WTC11 (cell line): ENCODE results near the gene MRPL9. TPM values are rescaled to one million over a fixed set of nuclear protein-coding genes. Genes with fewer than 3 reads are reported as not detected.

Experiments
- ATAC-seq: fragments of 200-7000 bp; cut with Tn5 transposase; 2 replicates; pipeline ENCODE4 v1.10.0; 2021; ENCODE audit warnings: mild to moderate bottlenecking, moderate library complexity
- CTCF ChIA-PET: fragments of 300-600 bp; sonication (Branson Sonifier 250); formaldehyde crosslinking; loops from one replicate; lab custom pipeline; 2021; ENCODE audit warnings: antibody characterized with exemption; lab: Charles Lee
- POLR2A ChIA-PET: fragments of 350-600 bp; sonication (Branson Sonifier 250); formaldehyde crosslinking; loops from one replicate; lab custom pipeline; 2021; ENCODE audit warnings: antibody characterized with exemption; lab: Charles Lee
- DNase-seq: peaks from one replicate; pipeline ENCODE4 v3.0.0; 2021; ENCODE audit warnings: low spot score
- H3K27ac Mint-ChIP-seq: 2 replicates; pipeline ENCODE4 v1.8.0; 2021; ENCODE audit warnings: mixed read lengths
- H3K27me3 Mint-ChIP-seq: 2 replicates; pipeline ENCODE4 v1.8.0; 2021; ENCODE audit warnings: low read depth, mild to moderate bottlenecking, moderate library complexity, mixed read lengths
- H3K36me3 Mint-ChIP-seq: 2 replicates; pipeline ENCODE4 v1.8.0; 2021; ENCODE audit warnings: mixed read lengths
- H3K4me1 Mint-ChIP-seq: 2 replicates; pipeline ENCODE4 v1.8.0; 2022; ENCODE audit warnings: mixed read lengths
- H3K4me3 Mint-ChIP-seq: 2 replicates; pipeline ENCODE4 v1.8.0; 2021; ENCODE audit warnings: mild to moderate bottlenecking, moderate library complexity, mixed read lengths
- H3K9me3 Mint-ChIP-seq: 2 replicates; pipeline ENCODE4 v1.8.0; 2021; ENCODE audit warnings: mixed read lengths
- CREM ChIP-seq: sonication (generic); formaldehyde crosslinking; IDR thresholded peaks from 2 replicates; pipeline ENCODE4 v1.8.1; 2022; ENCODE audit warnings: mild to moderate bottlenecking, missing genetic modification reagents, moderate library complexity
- ESRRA ChIP-seq: sonication (generic); formaldehyde crosslinking; IDR thresholded peaks from 2 replicates; pipeline ENCODE4 v1.8.1; 2022; ENCODE audit warnings: mild to moderate bottlenecking, missing genetic modification reagents, borderline replicate concordance
- FOXJ3 ChIP-seq: sonication (generic); formaldehyde crosslinking; IDR thresholded peaks from 2 replicates; pipeline ENCODE4 v1.9.0; 2021; ENCODE audit warnings: missing genetic modification reagents, mild to moderate bottlenecking, borderline replicate concordance
- GRHL2 ChIP-seq: fragments of 250-450 bp; sonication (Bioruptor Pico); IDR thresholded peaks from 2 replicates; pipeline ENCODE4 v1.8.0; 2022; ENCODE audit warnings: mild to moderate bottlenecking, moderate library complexity; ENCODE audit not compliant: insufficient replicate concordance, severe bottlenecking
- GTF2I ChIP-seq: fragments of 250-450 bp; sonication (Bioruptor Pico); conservative IDR thresholded peaks from 2 replicates; pipeline ENCODE4 v1.4.0; 2021; ENCODE audit warnings: mild to moderate bottlenecking
- HMGA2 ChIP-seq: fragments of 250-450 bp; sonication (Bioruptor Pico); IDR thresholded peaks from 2 replicates; pipeline ENCODE4 v1.4.0; 2021; ENCODE audit warnings: mild to moderate bottlenecking, moderate library complexity
- IRF2 ChIP-seq: sonication (generic); formaldehyde crosslinking; IDR thresholded peaks from 2 replicates; pipeline ENCODE4 v1.8.0; 2022; ENCODE audit warnings: low read depth, missing genetic modification reagents, borderline replicate concordance
- MXD4 ChIP-seq: fragments of 250-450 bp; sonication (Bioruptor Pico); IDR thresholded peaks from 2 replicates; pipeline ENCODE4 v1.8.0; 2021; ENCODE audit warnings: mild to moderate bottlenecking, moderate library complexity, borderline replicate concordance
- NR1H2 ChIP-seq: sonication (generic); formaldehyde crosslinking; IDR thresholded peaks from 2 replicates; pipeline ENCODE4 v1.9.0; 2021; ENCODE audit warnings: mild to moderate bottlenecking, moderate library complexity, missing genetic modification reagents
- NR2C2 ChIP-seq: sonication (generic); formaldehyde crosslinking; IDR thresholded peaks from 2 replicates; pipeline ENCODE4 v1.8.0; 2022; ENCODE audit warnings: mild to moderate bottlenecking, missing genetic modification reagents
- NR3C1 ChIP-seq: sonication (generic); formaldehyde crosslinking; conservative IDR thresholded peaks from 2 replicates; pipeline ENCODE4 v1.8.1; 2023; ENCODE audit warnings: low read depth, mild to moderate bottlenecking, missing genetic modification reagents
- PRRX2 ChIP-seq: fragments of 250-450 bp; sonication (Bioruptor Pico); IDR thresholded peaks from 2 replicates; pipeline ENCODE4 v1.8.0; 2021; ENCODE audit warnings: mild to moderate bottlenecking
- SMAD3 ChIP-seq: sonication (generic); formaldehyde crosslinking; IDR thresholded peaks from 2 replicates; pipeline ENCODE4 v1.8.0; 2022; ENCODE audit warnings: missing genetic modification reagents, mild to moderate bottlenecking, borderline replicate concordance
- SMAD4 ChIP-seq: sonication (generic); formaldehyde crosslinking; IDR thresholded peaks from 2 replicates; pipeline ENCODE4 v1.8.0; 2022; ENCODE audit warnings: mild to moderate bottlenecking, missing genetic modification reagents
- TCF7 ChIP-seq: sonication (generic); formaldehyde crosslinking; IDR thresholded peaks from 2 replicates; pipeline ENCODE4 v1.8.0; 2022; ENCODE audit warnings: mild to moderate bottlenecking, low read depth, missing genetic modification reagents, moderate library complexity
- total RNA-seq: library from RNA; stranded (reverse); gene quantifications from 3 replicates; pipeline ENCODE4 v1.2.3, GENCODE V29; 2021
- TF ChIP-seq, protein P1 (sequence below): fragments of 250-450 bp; sonication (Bioruptor Pico); conservative IDR thresholded peaks from 2 replicates; pipeline ENCODE4 v1.9.0; 2021; ENCODE audit warnings: mild to moderate bottlenecking
- TF ChIP-seq, protein P2 (sequence below): sonication (generic); formaldehyde crosslinking; IDR thresholded peaks from 2 replicates; pipeline ENCODE4 v1.8.1; 2022; ENCODE audit warnings: low read depth, mild to moderate bottlenecking, moderate library complexity, missing genetic modification reagents, borderline replicate concordance
- TF ChIP-seq, protein P3 (sequence below): fragments of 250-450 bp; sonication (Bioruptor Pico); IDR thresholded peaks from 2 replicates; pipeline ENCODE4 v1.9.0; 2021; ENCODE audit warnings: mild to moderate bottlenecking
- TF ChIP-seq, protein P4 (sequence below): fragments of 250-450 bp; sonication (Bioruptor Pico); IDR thresholded peaks from 2 replicates; pipeline ENCODE4 v2.1.2; 2022; ENCODE audit warnings: mild to moderate bottlenecking, moderate library complexity
- TF ChIP-seq, protein P5 (sequence below): sonication (generic); formaldehyde crosslinking; IDR thresholded peaks from 2 replicates; pipeline ENCODE4 v1.8.0; 2023; ENCODE audit warnings: missing genetic modification reagents, mild to moderate bottlenecking, borderline replicate concordance
- TF ChIP-seq, protein P6 (sequence below): fragments of 250-450 bp; sonication (Bioruptor Pico); IDR thresholded peaks from 2 replicates; pipeline ENCODE4 v1.8.0; 2021; ENCODE audit warnings: mild to moderate bottlenecking

The MRPL9 gene
- total RNA-seq, 1 experiment from 2014 or later = 99.3 TPM

DNA sequence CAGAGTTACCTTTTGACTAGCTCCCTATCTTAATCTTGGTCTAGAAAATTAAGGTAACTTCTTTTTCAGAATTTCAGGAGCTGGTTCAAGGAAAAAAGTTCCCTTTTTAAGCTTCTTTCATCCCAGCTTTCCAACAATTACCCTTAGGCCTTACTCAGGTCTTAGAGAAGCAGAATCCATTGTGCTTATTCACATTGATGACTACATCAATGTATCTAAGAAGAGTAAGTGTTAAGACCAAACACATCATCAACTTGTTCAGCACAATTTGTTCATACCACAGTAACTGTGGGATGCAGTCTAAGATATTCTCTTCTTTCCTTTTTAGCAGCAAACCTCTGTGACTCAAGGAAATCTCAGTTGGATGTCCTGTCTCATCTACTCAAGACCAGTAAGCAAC, 4.1 kb downstream of the MRPL9 start (continued):
- TF ChIP-seq, protein P1, sequence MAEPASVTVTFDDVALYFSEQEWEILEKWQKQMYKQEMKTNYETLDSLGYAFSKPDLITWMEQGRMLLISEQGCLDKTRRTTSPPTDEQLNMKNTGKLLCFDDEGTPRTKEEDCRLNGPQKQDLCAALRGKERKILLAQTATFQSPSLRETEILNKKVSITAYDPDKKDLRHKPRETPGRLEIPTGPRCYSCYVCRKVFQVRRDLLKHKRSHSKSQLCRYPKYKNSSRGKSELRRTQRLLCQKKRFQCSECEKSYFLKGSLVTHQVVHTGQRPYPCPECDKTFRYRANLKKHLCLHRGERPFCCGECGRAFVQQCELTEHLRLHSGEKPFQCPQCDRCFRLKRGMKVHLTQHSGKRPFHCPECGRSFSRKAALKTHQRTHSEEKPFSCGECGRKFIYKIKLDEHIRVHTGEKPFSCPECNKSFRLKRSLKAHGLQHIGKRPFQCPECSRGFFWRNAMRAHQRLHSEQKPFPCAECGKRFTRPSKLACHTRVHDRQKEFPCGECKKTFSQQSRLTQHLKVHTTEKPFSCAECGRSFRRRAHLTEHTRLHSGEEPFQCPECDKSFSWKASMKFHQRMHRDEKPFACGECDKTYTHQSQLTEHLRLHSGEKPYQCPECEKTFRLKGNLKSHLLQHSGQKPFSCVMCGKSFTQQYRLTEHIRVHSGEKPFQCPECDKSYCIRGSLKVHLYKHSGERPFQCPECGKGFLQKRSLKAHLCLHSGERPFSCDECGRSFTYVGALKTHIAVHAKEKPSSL (CRISPR knock-in tag) = no peak
- TF ChIP-seq IRF2 (CRISPR knock-in tag) = no peak
- TF ChIP-seq, protein P2, sequence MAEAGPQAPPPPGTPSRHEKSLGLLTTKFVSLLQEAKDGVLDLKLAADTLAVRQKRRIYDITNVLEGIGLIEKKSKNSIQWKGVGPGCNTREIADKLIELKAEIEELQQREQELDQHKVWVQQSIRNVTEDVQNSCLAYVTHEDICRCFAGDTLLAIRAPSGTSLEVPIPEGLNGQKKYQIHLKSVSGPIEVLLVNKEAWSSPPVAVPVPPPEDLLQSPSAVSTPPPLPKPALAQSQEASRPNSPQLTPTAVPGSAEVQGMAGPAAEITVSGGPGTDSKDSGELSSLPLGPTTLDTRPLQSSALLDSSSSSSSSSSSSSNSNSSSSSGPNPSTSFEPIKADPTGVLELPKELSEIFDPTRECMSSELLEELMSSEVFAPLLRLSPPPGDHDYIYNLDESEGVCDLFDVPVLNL (CRISPR knock-in tag) = no peak
- TF ChIP-seq PRRX2 (CRISPR knock-in tag) = no peak

DNA sequence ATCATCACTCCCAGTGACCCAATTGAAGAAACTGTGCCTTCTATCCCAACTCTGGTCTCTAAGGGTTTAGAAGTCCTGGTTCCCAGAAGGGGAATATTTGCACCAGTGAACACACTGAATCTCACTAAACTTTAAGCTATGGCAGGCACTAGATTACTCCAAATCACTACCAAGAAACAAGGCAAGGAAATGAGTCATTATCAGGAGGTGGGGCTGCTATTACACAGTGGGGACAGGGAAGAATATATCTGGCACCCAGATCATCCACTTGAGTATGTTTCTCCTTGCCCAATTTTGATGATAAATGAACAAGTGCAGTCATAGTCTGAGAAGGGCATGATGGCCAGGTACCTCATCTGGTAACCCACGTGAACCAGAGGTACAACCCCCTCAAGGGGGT, 7.0 kb downstream of the MRPL9 start:
- CTCF ChIA-PET = no interaction called here
- no peaks in the 10 kb centered on the region for H3K4me1 Mint-ChIP-seq
- POLR2A ChIA-PET = no interaction called here
- no peaks in the 10 kb centered on the region for H3K27me3 Mint-ChIP-seq
- H3K36me3 Mint-ChIP-seq = peaks cover 20% of the 10 kb centered on the region
- H3K27ac Mint-ChIP-seq = no peak overlapping the region
- H3K9me3 Mint-ChIP-seq = no peaks in the 10 kb centered on the region
- TF ChIP-seq TCF7 (no peak), HMGA2 (CRISPR knock-in tag) (no peak), NR2C2 (CRISPR knock-in tag) (no peak), NR1H2 (CRISPR knock-in tag) (no peak)
- ATAC-seq (no peak), DNase-seq (no peak)
- H3K4me3 Mint-ChIP-seq = no peak overlapping the region

DNA sequence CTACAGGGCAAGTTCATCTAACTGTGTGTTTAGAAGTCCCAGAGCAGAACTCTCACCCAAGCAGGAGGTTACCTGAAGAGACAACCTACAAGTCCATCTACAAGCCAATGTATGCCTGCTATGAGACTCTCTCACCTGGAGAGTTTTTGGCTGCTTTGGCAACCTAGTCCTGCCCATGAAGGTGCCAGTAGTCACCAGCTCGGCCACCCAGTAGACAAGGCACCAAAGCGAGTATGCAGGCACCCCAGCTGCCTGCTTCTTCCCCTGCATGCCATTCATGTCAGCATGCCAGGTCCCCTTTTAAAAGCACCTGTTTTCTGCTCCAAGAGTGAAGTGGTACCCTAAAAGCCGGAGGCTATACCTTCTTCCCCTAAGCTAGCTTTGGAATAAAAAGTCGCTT, 21.8 kb downstream of the MRPL9 start:
- ATAC-seq = no peak
- POLR2A ChIA-PET = no interaction called here
- H3K4me3 Mint-ChIP-seq = no peak overlapping the region
- no peak overlapping the region for H3K27ac Mint-ChIP-seq
- peaks cover 6% of the 10 kb centered on the region for H3K4me1 Mint-ChIP-seq
- CTCF ChIA-PET = interaction anchor here (0.7 to 1.7 kb wide), 2 partner anchors 401 to 431 kb away, joined by 3 read pairs; no protein-coding TSS in a partner anchor
- peaks cover 24% of the 10 kb centered on the region for H3K9me3 Mint-ChIP-seq
- no peak for DNase-seq
- H3K27me3 Mint-ChIP-seq = peaks cover 6% of the 10 kb centered on the region
- H3K36me3 Mint-ChIP-seq = peaks cover 18% of the 10 kb centered on the region
- TF ChIP-seq ESRRA (CRISPR knock-in tag) (no peak), NR3C1 (no peak), GRHL2 (CRISPR knock-in tag) (no peak), HMGA2 (CRISPR knock-in tag) (no peak), PRRX2 (CRISPR knock-in tag) (no peak), GTF2I (CRISPR knock-in tag) (no peak), MXD4 (no peak), SMAD3 (no peak), FOXJ3 (no peak), CREM (CRISPR knock-in tag) (no peak), SMAD4 (no peak)
- TF ChIP-seq, protein P3, sequence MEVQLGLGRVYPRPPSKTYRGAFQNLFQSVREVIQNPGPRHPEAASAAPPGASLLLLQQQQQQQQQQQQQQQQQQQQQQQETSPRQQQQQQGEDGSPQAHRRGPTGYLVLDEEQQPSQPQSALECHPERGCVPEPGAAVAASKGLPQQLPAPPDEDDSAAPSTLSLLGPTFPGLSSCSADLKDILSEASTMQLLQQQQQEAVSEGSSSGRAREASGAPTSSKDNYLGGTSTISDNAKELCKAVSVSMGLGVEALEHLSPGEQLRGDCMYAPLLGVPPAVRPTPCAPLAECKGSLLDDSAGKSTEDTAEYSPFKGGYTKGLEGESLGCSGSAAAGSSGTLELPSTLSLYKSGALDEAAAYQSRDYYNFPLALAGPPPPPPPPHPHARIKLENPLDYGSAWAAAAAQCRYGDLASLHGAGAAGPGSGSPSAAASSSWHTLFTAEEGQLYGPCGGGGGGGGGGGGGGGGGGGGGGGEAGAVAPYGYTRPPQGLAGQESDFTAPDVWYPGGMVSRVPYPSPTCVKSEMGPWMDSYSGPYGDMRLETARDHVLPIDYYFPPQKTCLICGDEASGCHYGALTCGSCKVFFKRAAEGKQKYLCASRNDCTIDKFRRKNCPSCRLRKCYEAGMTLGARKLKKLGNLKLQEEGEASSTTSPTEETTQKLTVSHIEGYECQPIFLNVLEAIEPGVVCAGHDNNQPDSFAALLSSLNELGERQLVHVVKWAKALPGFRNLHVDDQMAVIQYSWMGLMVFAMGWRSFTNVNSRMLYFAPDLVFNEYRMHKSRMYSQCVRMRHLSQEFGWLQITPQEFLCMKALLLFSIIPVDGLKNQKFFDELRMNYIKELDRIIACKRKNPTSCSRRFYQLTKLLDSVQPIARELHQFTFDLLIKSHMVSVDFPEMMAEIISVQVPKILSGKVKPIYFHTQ (CRISPR knock-in tag) = no peak
- TF ChIP-seq, protein P4, sequence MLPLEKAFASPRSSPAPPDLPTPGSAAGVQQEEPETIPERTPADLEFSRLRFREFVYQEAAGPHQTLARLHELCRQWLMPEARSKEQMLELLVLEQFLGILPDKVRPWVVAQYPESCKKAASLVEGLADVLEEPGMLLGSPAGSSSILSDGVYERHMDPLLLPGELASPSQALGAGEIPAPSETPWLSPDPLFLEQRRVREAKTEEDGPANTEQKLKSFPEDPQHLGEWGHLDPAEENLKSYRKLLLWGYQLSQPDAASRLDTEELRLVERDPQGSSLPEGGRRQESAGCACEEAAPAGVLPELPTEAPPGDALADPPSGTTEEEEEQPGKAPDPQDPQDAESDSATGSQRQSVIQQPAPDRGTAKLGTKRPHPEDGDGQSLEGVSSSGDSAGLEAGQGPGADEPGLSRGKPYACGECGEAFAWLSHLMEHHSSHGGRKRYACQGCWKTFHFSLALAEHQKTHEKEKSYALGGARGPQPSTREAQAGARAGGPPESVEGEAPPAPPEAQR (CRISPR knock-in tag) = no peak
- TF ChIP-seq, protein P5, sequence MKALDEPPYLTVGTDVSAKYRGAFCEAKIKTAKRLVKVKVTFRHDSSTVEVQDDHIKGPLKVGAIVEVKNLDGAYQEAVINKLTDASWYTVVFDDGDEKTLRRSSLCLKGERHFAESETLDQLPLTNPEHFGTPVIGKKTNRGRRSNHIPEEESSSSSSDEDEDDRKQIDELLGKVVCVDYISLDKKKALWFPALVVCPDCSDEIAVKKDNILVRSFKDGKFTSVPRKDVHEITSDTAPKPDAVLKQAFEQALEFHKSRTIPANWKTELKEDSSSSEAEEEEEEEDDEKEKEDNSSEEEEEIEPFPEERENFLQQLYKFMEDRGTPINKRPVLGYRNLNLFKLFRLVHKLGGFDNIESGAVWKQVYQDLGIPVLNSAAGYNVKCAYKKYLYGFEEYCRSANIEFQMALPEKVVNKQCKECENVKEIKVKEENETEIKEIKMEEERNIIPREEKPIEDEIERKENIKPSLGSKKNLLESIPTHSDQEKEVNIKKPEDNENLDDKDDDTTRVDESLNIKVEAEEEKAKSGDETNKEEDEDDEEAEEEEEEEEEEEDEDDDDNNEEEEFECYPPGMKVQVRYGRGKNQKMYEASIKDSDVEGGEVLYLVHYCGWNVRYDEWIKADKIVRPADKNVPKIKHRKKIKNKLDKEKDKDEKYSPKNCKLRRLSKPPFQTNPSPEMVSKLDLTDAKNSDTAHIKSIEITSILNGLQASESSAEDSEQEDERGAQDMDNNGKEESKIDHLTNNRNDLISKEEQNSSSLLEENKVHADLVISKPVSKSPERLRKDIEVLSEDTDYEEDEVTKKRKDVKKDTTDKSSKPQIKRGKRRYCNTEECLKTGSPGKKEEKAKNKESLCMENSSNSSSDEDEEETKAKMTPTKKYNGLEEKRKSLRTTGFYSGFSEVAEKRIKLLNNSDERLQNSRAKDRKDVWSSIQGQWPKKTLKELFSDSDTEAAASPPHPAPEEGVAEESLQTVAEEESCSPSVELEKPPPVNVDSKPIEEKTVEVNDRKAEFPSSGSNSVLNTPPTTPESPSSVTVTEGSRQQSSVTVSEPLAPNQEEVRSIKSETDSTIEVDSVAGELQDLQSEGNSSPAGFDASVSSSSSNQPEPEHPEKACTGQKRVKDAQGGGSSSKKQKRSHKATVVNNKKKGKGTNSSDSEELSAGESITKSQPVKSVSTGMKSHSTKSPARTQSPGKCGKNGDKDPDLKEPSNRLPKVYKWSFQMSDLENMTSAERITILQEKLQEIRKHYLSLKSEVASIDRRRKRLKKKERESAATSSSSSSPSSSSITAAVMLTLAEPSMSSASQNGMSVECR (CRISPR knock-in tag) = no peak
- TF ChIP-seq, protein P6, sequence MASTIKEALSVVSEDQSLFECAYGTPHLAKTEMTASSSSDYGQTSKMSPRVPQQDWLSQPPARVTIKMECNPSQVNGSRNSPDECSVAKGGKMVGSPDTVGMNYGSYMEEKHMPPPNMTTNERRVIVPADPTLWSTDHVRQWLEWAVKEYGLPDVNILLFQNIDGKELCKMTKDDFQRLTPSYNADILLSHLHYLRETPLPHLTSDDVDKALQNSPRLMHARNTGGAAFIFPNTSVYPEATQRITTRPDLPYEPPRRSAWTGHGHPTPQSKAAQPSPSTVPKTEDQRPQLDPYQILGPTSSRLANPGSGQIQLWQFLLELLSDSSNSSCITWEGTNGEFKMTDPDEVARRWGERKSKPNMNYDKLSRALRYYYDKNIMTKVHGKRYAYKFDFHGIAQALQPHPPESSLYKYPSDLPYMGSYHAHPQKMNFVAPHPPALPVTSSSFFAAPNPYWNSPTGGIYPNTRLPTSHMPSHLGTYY = no peak
